Thymus (tissue), 11 donors: ENCODE results near the gene SOX9. TPM values are rescaled to one million over a fixed set of nuclear protein-coding genes. Genes with fewer than 3 reads are reported as not detected.

Experiments used
- DNase-seq, 9 donors: peaks; one replicate each; pipeline ENCODE4 v3.0.0-alpha.2; 2013; ENCODE audit warnings: low spot score in 9 of 9, low read depth in 6 of 9, missing footprints in 1 of 9
- H3K27ac ChIP-seq, 2 donors: one replicate each; pipeline ENCODE4 v1.5.1; 2013; ENCODE audit warnings: control low read depth in 1 of 2, low read depth in 1 of 2, low read length in 1 of 2, mild to moderate bottlenecking in 1 of 2, moderate library complexity in 1 of 2
- H3K27me3 ChIP-seq, 2 donors: one replicate each; pipeline ENCODE4 v1.5.1; 2013; ENCODE audit warnings: low read length in 1 of 2; ENCODE audit not compliant: control insufficient read depth in 2 of 2, insufficient read depth in 1 of 2
- H3K36me3 ChIP-seq, 2 donors: one replicate each; pipeline ENCODE4 v1.5.1; 2013; ENCODE audit warnings: low read length in 1 of 2, mild to moderate bottlenecking in 1 of 2, moderate library complexity in 1 of 2; ENCODE audit not compliant: control insufficient read depth in 2 of 2, insufficient read depth in 2 of 2
- H3K4me1 ChIP-seq, 2 donors: one replicate each; pipeline ENCODE4 v1.5.1; 2013; ENCODE audit warnings: low read length in 2 of 2; ENCODE audit not compliant: control insufficient read depth in 2 of 2, insufficient read depth in 2 of 2
- H3K4me3 ChIP-seq, 2 donors: one replicate each; pipeline ENCODE4 v1.5.1; 2013; ENCODE audit warnings: low read length in 2 of 2, control low read depth in 1 of 2, mild to moderate bottlenecking in 1 of 2
- H3K9me3 ChIP-seq, 2 donors: one replicate each; pipeline ENCODE4 v1.5.1; 2013; ENCODE audit warnings: low read length in 1 of 2, mild to moderate bottlenecking in 1 of 2; ENCODE audit not compliant: control insufficient read depth in 2 of 2, insufficient read depth in 1 of 2
- WGBS: extraction: QIAGEN DNeasy Blood & Tissue Kit; methylation state at CpG from one replicate; pipeline ENCODE4 v1.1.7; 2013; 5-methylcytosine and 5-hydroxymethylcytosine counted together
- polyA plus RNA-seq: library from polyadenylated mRNA; stranded (reverse); fragments of 200-250 nt; gene quantifications from one replicate; pipeline ENCODE4 v1.2.3, GENCODE V29; 2013
- total RNA-seq: library from RNA; stranded (reverse); fragments of 120-200 nt; gene quantifications from one replicate; pipeline ENCODE4 v1.2.4, GENCODE V29; 2013
- donor health status: healthy.

SOX9 gene
- total and polyA plus RNA-seq, 2 donors, result 0.19 to 1.7 TPM

GRCh38 chr17:72163474-72163873, 42.7 kb downstream of the SOX9 start:
- no peaks in the 10 kb centered on the region for H3K27me3 ChIP-seq
- no peaks in the 10 kb centered on the region for H3K36me3 ChIP-seq
- H3K4me1 ChIP-seq, result no peaks in the 10 kb centered on the region
- no peak overlapping the region for H3K27ac ChIP-seq
- H3K9me3 ChIP-seq, result no peaks in the 10 kb centered on the region
- no peak for DNase-seq
- WGBS, result 91% methylated on average over 2 of the region's 2 CpGs
- no peak overlapping the region for H3K4me3 ChIP-seq

GRCh38 chr17:72164158-72164739, 43.4 kb downstream of the SOX9 start:
- WGBS, result 93% methylated on average over 3 of the region's 3 CpGs
- Histone ChIP-seq H3K4me3 (no peak overlapping the region), H3K4me1 (no peaks in the 10 kb centered on the region), H3K36me3 (no peaks in the 10 kb centered on the region), H3K27ac (no peak overlapping the region), H3K9me3 (no peaks in the 10 kb centered on the region), H3K27me3 (no peaks in the 10 kb centered on the region)
- DNase-seq, result no peak

- no peaks in the 10 kb centered on the region for H3K4me1 ChIP-seq
- 70% methylated on average over 9 of the region's 9 CpGs for WGBS
- H3K9me3 ChIP-seq, result no peaks in the 10 kb centered on the region
- DNase-seq, result no peak
- no peak overlapping the region for H3K4me3 ChIP-seq
- no peaks in the 10 kb centered on the region for H3K27me3 ChIP-seq
- H3K36me3 ChIP-seq, result no peaks in the 10 kb centered on the region
- no peak overlapping the region for H3K27ac ChIP-seq
These were observed 44.5 kb downstream of the SOX9 start for GRCh38 chr17:72165192-72165866.

GRCh38 chr17:72165867-72166439, 45.1 kb downstream of the SOX9 start:
- 64% methylated on average over 12 of the region's 12 CpGs for WGBS
- Histone ChIP-seq H3K4me1 (no peaks in the 10 kb centered on the region), H3K9me3 (no peaks in the 10 kb centered on the region), H3K4me3 (no peak overlapping the region), H3K27ac (no peak overlapping the region), H3K27me3 (no peaks in the 10 kb centered on the region), H3K36me3 (no peaks in the 10 kb centered on the region)
- no peak for DNase-seq

- Histone ChIP-seq H3K4me1 (no peaks in the 10 kb centered on the region), H3K36me3 (no peaks in the 10 kb centered on the region), H3K4me3 (no peak overlapping the region), H3K27me3 (no peaks in the 10 kb centered on the region), H3K27ac (no peak overlapping the region), H3K9me3 (no peaks in the 10 kb centered on the region)
- no peak for DNase-seq
- 84% methylated on average over 2 of the region's 2 CpGs for WGBS
These were observed 46.8 kb downstream of the SOX9 start for GRCh38 chr17:72167593-72167992.

GRCh38 chr17:72169823-72170222, 49.0 kb downstream of the SOX9 start:
- H3K36me3 ChIP-seq, result no peaks in the 10 kb centered on the region
- H3K4me3 ChIP-seq, result no peak overlapping the region
- no peaks in the 10 kb centered on the region for H3K27me3 ChIP-seq
- no peak for DNase-seq
- H3K27ac ChIP-seq, result no peak overlapping the region
- WGBS, result 87% methylated on average over 4 of the region's 4 CpGs
- H3K4me1 ChIP-seq, result no peaks in the 10 kb centered on the region
- H3K9me3 ChIP-seq, result no peaks in the 10 kb centered on the region

GRCh38 chr17:72171703-72172667, 51.2 kb downstream of the SOX9 start:
- Histone ChIP-seq H3K4me1 (no peaks in the 10 kb centered on the region), H3K36me3 (no peaks in the 10 kb centered on the region), H3K9me3 (no peaks in the 10 kb centered on the region), H3K27ac (no peak overlapping the region), H3K27me3 (no peaks in the 10 kb centered on the region), H3K4me3 (no peak overlapping the region)
- WGBS, result 67% methylated on average over 7 of the region's 7 CpGs
- no peak for DNase-seq

GRCh38 chr17:72173499-72174116, 52.8 kb downstream of the SOX9 start:
- H3K36me3 ChIP-seq, result no peaks in the 10 kb centered on the region
- no peak for DNase-seq
- no peak overlapping the region for H3K27ac ChIP-seq
- no peaks in the 10 kb centered on the region for H3K4me1 ChIP-seq
- WGBS, result 59% methylated on average over 9 of the region's 9 CpGs
- H3K4me3 ChIP-seq, result no peak overlapping the region
- no peaks in the 10 kb centered on the region for H3K9me3 ChIP-seq
- H3K27me3 ChIP-seq, result no peaks in the 10 kb centered on the region
